Measurements from ENCODE around the gene GNA15.

- TF ChIP-seq, protein P1, sequence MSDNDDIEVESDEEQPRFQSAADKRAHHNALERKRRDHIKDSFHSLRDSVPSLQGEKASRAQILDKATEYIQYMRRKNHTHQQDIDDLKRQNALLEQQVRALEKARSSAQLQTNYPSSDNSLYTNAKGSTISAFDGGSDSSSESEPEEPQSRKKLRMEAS (CRISPR knock-in tag; IDR thresholded peaks at IDR 0.05) = no peak
- TF ChIP-seq CTCF (IDR thresholded peaks at IDR 0.05) = no peak
- no peak for TF ChIP-seq ZNF317 (CRISPR knock-in tag; IDR thresholded peaks at IDR 0.05; ENCODE audit: borderline replicate concordance, low read depth)
- TF ChIP-seq, protein P2, sequence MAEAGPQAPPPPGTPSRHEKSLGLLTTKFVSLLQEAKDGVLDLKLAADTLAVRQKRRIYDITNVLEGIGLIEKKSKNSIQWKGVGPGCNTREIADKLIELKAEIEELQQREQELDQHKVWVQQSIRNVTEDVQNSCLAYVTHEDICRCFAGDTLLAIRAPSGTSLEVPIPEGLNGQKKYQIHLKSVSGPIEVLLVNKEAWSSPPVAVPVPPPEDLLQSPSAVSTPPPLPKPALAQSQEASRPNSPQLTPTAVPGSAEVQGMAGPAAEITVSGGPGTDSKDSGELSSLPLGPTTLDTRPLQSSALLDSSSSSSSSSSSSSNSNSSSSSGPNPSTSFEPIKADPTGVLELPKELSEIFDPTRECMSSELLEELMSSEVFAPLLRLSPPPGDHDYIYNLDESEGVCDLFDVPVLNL (CRISPR knock-in tag; IDR thresholded peaks at IDR 0.05; ENCODE audit: borderline replicate concordance, low read depth) = no peak
- no peak for TF ChIP-seq JUN (CRISPR knock-in tag; IDR thresholded peaks at IDR 0.05)
- TF ChIP-seq, protein P3, sequence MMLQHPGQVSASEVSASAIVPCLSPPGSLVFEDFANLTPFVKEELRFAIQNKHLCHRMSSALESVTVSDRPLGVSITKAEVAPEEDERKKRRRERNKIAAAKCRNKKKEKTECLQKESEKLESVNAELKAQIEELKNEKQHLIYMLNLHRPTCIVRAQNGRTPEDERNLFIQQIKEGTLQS (CRISPR knock-in tag; conservative IDR thresholded peaks at IDR 0.05) = no peak
- TF ChIP-seq, protein P4, sequence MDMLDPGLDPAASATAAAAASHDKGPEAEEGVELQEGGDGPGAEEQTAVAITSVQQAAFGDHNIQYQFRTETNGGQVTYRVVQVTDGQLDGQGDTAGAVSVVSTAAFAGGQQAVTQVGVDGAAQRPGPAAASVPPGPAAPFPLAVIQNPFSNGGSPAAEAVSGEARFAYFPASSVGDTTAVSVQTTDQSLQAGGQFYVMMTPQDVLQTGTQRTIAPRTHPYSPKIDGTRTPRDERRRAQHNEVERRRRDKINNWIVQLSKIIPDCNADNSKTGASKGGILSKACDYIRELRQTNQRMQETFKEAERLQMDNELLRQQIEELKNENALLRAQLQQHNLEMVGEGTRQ (CRISPR knock-in tag; IDR thresholded peaks at IDR 0.05) = no peak
Measured at GRCh38 chr19:3190921-3191805, 55.3 kb downstream of the GNA15 start.

All from WTC11 (cell line).